WTC11 (cell line): ENCODE data around the gene NDUFC2. TPM values are rescaled to one million over a fixed set of nuclear protein-coding genes. Genes with fewer than 3 reads are reported as not detected.

ENCODE experiments used
- ATAC-seq: fragments of 200-7000 bp; cut with Tn5 transposase; 2 replicates; pipeline ENCODE4 v1.10.0; 2021; ENCODE audit warnings: mild to moderate bottlenecking, moderate library complexity
- CTCF ChIA-PET: fragments of 300-600 bp; sonication (Branson Sonifier 250); formaldehyde crosslinking; loops from one replicate; lab custom pipeline; 2021; ENCODE audit warnings: antibody characterized with exemption; lab: Charles Lee
- POLR2A ChIA-PET: fragments of 350-600 bp; sonication (Branson Sonifier 250); formaldehyde crosslinking; loops from one replicate; lab custom pipeline; 2021; ENCODE audit warnings: antibody characterized with exemption; lab: Charles Lee
- DNase-seq: peaks from one replicate; pipeline ENCODE4 v3.0.0; 2021; ENCODE audit warnings: low spot score
- H3K27ac Mint-ChIP-seq: 2 replicates; pipeline ENCODE4 v1.8.0; 2021; ENCODE audit warnings: mixed read lengths
- H3K27me3 Mint-ChIP-seq: 2 replicates; pipeline ENCODE4 v1.8.0; 2021; ENCODE audit warnings: low read depth, mild to moderate bottlenecking, moderate library complexity, mixed read lengths
- H3K36me3 Mint-ChIP-seq: 2 replicates; pipeline ENCODE4 v1.8.0; 2021; ENCODE audit warnings: mixed read lengths
- H3K4me1 Mint-ChIP-seq: 2 replicates; pipeline ENCODE4 v1.8.0; 2022; ENCODE audit warnings: mixed read lengths
- H3K4me3 Mint-ChIP-seq: 2 replicates; pipeline ENCODE4 v1.8.0; 2021; ENCODE audit warnings: mild to moderate bottlenecking, moderate library complexity, mixed read lengths
- H3K9me3 Mint-ChIP-seq: 2 replicates; pipeline ENCODE4 v1.8.0; 2021; ENCODE audit warnings: mixed read lengths
- ESRRA ChIP-seq: sonication (generic); formaldehyde crosslinking; IDR thresholded peaks from 2 replicates; pipeline ENCODE4 v1.8.1; 2022; ENCODE audit warnings: mild to moderate bottlenecking, missing genetic modification reagents, borderline replicate concordance
- JAZF1 ChIP-seq: fragments of 250-450 bp; sonication (Bioruptor Pico); IDR thresholded peaks from 2 replicates; pipeline ENCODE4 v1.9.0; 2021; ENCODE audit warnings: moderate library complexity, mild to moderate bottlenecking, inconsistent platforms
- NFATC4 ChIP-seq: fragments of 250-450 bp; sonication (Bioruptor Pico); IDR thresholded peaks from 2 replicates; pipeline ENCODE4 v1.9.0; 2021; ENCODE audit warnings: mild to moderate bottlenecking
- ZNF138 ChIP-seq: sonication (generic); formaldehyde crosslinking; conservative IDR thresholded peaks from 2 replicates; pipeline ENCODE4 v1.8.1; 2022; ENCODE audit warnings: mild to moderate bottlenecking, moderate library complexity, missing genetic modification reagents
- ZNF263 ChIP-seq: sonication (generic); formaldehyde crosslinking; IDR thresholded peaks from 2 replicates; pipeline ENCODE4 v1.8.1; 2022; ENCODE audit warnings: low read depth, mild to moderate bottlenecking, moderate library complexity, missing genetic modification reagents
- total RNA-seq: library from RNA; stranded (reverse); gene quantifications from 3 replicates; pipeline ENCODE4 v1.2.3, GENCODE V29; 2021
- TF ChIP-seq, protein P1 (sequence below): sonication (generic); formaldehyde crosslinking; IDR thresholded peaks from 2 replicates; pipeline ENCODE4 v1.8.1; 2023; ENCODE audit warnings: mild to moderate bottlenecking, missing genetic modification reagents
- TF ChIP-seq, protein P2 (sequence below): sonication (generic); formaldehyde crosslinking; IDR thresholded peaks from 2 replicates; pipeline ENCODE4 v1.8.0; 2023; ENCODE audit warnings: missing genetic modification reagents
- TF ChIP-seq, protein P3 (sequence below): fragments of 250-450 bp; sonication (Bioruptor Pico); IDR thresholded peaks from 2 replicates; pipeline ENCODE4 v1.9.0; 2021; ENCODE audit warnings: mild to moderate bottlenecking
- TF ChIP-seq, protein P4 (sequence below): sonication (generic); formaldehyde crosslinking; IDR thresholded peaks from 2 replicates; pipeline ENCODE4 v1.8.0; 2022; ENCODE audit warnings: mild to moderate bottlenecking, missing genetic modification reagents
- TF ChIP-seq, protein P5 (sequence below): fragments of 200-600 bp; IDR thresholded peaks from 2 replicates; pipeline ENCODE4 v1.8.0; 2022; ENCODE audit warnings: antibody characterized with exemption
- TF ChIP-seq, protein P6 (sequence below): sonication (generic); formaldehyde crosslinking; IDR thresholded peaks from 2 replicates; pipeline ENCODE4 v1.8.1; 2022; ENCODE audit warnings: mild to moderate bottlenecking, missing genetic modification reagents, moderate library complexity, borderline replicate concordance
- TF ChIP-seq, protein P7 (sequence below): sonication (generic); formaldehyde crosslinking; IDR thresholded peaks from 2 replicates; pipeline ENCODE4 v1.8.1; 2022; ENCODE audit warnings: low read depth, mild to moderate bottlenecking, moderate library complexity, missing genetic modification reagents, borderline replicate concordance
- TF ChIP-seq, protein P8 (sequence below): sonication (generic); formaldehyde crosslinking; IDR thresholded peaks from 2 replicates; pipeline ENCODE4 v1.8.1; 2023; ENCODE audit warnings: mild to moderate bottlenecking, moderate library complexity, missing genetic modification reagents
- TF ChIP-seq, protein P9 (sequence below): sonication (generic); formaldehyde crosslinking; IDR thresholded peaks from 2 replicates; pipeline ENCODE4 v1.8.1; 2023; ENCODE audit warnings: mild to moderate bottlenecking, missing genetic modification reagents, borderline replicate concordance

Gene NDUFC2
- total RNA-seq, 1 experiment from 2014 or later: 215 TPM

DNA sequence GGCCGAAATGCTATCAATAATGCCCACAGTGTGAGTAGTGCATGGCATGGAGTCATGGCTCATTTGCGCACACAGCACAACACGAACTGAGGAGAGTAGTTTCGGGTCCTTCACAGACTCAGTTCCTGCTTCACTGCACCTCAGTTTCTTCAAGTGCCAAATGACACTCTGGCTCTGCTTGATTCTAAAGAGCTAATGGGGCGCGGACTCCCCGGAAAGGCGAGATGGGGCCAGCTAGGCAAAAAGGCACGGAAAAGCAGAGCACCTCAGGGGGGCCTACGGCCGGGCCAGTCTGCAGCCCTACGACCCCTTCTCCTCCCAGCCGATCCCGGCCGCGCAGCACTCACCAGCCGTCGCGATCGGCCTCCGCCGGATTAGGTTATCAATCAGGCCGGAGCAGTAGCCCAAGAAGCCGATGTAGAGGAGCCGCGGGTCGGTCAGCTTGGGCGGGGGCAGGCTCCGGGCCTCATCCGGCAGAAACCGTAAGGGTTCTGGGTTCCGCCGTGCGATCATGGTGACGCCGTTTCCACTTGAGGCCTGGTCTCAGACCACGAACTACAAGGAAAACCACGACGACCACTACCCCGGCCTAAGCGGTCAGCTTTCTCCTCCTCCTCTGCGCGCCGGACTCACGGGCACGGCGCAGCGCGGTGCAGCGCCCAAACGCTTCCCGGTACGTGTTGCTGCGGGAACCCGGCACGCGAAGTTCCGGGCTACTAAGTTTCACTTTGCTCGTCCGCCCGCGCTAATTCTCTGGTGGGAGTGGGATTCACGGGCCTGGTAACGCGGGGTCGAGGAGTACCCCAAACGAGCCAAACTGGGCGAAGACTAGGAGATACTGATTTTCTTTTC lies at the start of gene NDUFC2 (continued):
- TF ChIP-seq, protein P1, sequence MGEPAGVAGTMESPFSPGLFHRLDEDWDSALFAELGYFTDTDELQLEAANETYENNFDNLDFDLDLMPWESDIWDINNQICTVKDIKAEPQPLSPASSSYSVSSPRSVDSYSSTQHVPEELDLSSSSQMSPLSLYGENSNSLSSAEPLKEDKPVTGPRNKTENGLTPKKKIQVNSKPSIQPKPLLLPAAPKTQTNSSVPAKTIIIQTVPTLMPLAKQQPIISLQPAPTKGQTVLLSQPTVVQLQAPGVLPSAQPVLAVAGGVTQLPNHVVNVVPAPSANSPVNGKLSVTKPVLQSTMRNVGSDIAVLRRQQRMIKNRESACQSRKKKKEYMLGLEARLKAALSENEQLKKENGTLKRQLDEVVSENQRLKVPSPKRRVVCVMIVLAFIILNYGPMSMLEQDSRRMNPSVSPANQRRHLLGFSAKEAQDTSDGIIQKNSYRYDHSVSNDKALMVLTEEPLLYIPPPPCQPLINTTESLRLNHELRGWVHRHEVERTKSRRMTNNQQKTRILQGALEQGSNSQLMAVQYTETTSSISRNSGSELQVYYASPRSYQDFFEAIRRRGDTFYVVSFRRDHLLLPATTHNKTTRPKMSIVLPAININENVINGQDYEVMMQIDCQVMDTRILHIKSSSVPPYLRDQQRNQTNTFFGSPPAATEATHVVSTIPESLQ: 0 out of 2 replicates have a peak, but pooled peaks have one; percentile 18
- TF ChIP-seq, protein P2, sequence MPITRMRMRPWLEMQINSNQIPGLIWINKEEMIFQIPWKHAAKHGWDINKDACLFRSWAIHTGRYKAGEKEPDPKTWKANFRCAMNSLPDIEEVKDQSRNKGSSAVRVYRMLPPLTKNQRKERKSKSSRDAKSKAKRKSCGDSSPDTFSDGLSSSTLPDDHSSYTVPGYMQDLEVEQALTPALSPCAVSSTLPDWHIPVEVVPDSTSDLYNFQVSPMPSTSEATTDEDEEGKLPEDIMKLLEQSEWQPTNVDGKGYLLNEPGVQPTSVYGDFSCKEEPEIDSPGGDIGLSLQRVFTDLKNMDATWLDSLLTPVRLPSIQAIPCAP: no peak
- TF ChIP-seq, protein P3, sequence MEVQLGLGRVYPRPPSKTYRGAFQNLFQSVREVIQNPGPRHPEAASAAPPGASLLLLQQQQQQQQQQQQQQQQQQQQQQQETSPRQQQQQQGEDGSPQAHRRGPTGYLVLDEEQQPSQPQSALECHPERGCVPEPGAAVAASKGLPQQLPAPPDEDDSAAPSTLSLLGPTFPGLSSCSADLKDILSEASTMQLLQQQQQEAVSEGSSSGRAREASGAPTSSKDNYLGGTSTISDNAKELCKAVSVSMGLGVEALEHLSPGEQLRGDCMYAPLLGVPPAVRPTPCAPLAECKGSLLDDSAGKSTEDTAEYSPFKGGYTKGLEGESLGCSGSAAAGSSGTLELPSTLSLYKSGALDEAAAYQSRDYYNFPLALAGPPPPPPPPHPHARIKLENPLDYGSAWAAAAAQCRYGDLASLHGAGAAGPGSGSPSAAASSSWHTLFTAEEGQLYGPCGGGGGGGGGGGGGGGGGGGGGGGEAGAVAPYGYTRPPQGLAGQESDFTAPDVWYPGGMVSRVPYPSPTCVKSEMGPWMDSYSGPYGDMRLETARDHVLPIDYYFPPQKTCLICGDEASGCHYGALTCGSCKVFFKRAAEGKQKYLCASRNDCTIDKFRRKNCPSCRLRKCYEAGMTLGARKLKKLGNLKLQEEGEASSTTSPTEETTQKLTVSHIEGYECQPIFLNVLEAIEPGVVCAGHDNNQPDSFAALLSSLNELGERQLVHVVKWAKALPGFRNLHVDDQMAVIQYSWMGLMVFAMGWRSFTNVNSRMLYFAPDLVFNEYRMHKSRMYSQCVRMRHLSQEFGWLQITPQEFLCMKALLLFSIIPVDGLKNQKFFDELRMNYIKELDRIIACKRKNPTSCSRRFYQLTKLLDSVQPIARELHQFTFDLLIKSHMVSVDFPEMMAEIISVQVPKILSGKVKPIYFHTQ (CRISPR knock-in tag): no peak
- TF ChIP-seq JAZF1 (CRISPR knock-in tag) (no peak), ZNF138 (CRISPR knock-in tag) (no peak), ZNF263 (no peak)
- TF ChIP-seq, protein P4, sequence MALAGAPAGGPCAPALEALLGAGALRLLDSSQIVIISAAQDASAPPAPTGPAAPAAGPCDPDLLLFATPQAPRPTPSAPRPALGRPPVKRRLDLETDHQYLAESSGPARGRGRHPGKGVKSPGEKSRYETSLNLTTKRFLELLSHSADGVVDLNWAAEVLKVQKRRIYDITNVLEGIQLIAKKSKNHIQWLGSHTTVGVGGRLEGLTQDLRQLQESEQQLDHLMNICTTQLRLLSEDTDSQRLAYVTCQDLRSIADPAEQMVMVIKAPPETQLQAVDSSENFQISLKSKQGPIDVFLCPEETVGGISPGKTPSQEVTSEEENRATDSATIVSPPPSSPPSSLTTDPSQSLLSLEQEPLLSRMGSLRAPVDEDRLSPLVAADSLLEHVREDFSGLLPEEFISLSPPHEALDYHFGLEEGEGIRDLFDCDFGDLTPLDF: no peak; the same call in 1 of the 2 replicates
- TF ChIP-seq, protein P5, sequence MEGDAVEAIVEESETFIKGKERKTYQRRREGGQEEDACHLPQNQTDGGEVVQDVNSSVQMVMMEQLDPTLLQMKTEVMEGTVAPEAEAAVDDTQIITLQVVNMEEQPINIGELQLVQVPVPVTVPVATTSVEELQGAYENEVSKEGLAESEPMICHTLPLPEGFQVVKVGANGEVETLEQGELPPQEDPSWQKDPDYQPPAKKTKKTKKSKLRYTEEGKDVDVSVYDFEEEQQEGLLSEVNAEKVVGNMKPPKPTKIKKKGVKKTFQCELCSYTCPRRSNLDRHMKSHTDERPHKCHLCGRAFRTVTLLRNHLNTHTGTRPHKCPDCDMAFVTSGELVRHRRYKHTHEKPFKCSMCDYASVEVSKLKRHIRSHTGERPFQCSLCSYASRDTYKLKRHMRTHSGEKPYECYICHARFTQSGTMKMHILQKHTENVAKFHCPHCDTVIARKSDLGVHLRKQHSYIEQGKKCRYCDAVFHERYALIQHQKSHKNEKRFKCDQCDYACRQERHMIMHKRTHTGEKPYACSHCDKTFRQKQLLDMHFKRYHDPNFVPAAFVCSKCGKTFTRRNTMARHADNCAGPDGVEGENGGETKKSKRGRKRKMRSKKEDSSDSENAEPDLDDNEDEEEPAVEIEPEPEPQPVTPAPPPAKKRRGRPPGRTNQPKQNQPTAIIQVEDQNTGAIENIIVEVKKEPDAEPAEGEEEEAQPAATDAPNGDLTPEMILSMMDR: no peak
- TF ChIP-seq, protein P6, sequence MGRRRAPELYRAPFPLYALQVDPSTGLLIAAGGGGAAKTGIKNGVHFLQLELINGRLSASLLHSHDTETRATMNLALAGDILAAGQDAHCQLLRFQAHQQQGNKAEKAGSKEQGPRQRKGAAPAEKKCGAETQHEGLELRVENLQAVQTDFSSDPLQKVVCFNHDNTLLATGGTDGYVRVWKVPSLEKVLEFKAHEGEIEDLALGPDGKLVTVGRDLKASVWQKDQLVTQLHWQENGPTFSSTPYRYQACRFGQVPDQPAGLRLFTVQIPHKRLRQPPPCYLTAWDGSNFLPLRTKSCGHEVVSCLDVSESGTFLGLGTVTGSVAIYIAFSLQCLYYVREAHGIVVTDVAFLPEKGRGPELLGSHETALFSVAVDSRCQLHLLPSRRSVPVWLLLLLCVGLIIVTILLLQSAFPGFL: peak; percentile 84; the same call in 1 of the 2 replicates
- TF ChIP-seq, protein P7, sequence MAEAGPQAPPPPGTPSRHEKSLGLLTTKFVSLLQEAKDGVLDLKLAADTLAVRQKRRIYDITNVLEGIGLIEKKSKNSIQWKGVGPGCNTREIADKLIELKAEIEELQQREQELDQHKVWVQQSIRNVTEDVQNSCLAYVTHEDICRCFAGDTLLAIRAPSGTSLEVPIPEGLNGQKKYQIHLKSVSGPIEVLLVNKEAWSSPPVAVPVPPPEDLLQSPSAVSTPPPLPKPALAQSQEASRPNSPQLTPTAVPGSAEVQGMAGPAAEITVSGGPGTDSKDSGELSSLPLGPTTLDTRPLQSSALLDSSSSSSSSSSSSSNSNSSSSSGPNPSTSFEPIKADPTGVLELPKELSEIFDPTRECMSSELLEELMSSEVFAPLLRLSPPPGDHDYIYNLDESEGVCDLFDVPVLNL: peak; percentile 64; the same call in 1 of the 2 replicates

DNA sequence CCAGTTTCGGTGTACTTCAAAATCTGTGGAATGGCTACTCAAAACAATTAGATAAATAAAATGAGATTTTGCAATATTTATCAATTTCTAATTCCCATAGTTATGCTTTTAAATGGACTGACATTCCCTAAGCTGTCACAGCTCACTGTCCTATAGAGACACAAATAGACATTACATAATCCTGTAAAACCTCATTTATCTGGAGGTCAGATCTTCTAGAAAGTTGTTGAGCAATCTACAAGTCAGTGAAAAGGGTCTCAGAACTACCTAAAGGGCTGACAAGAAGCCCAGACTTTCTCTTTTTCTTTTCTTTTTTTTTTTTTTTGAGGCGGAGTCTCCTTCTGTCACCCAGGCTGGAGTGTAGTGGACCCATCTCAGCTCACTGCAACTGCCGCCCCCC lies 47.7 kb upstream of the NDUFC2 start:
- no peak for ATAC-seq
- H3K9me3 Mint-ChIP-seq: no peaks in the 10 kb centered on the region
- no peak overlapping the region for H3K27ac Mint-ChIP-seq
- H3K4me3 Mint-ChIP-seq: no peak overlapping the region
- peaks cover 15% of the 10 kb centered on the region for H3K36me3 Mint-ChIP-seq
- no peaks in the 10 kb centered on the region for H3K27me3 Mint-ChIP-seq
- ChIA-PET POLR2A (no interaction called here), CTCF (no interaction called here)
- H3K4me1 Mint-ChIP-seq: no peaks in the 10 kb centered on the region; the same call in 1 of the 2 replicates
- no peak for DNase-seq
- TF ChIP-seq ZNF138 (CRISPR knock-in tag): no peak
- no peak for TF ChIP-seq ESRRA (CRISPR knock-in tag)
- TF ChIP-seq NFATC4 (CRISPR knock-in tag): no peak
- TF ChIP-seq, protein P8, sequence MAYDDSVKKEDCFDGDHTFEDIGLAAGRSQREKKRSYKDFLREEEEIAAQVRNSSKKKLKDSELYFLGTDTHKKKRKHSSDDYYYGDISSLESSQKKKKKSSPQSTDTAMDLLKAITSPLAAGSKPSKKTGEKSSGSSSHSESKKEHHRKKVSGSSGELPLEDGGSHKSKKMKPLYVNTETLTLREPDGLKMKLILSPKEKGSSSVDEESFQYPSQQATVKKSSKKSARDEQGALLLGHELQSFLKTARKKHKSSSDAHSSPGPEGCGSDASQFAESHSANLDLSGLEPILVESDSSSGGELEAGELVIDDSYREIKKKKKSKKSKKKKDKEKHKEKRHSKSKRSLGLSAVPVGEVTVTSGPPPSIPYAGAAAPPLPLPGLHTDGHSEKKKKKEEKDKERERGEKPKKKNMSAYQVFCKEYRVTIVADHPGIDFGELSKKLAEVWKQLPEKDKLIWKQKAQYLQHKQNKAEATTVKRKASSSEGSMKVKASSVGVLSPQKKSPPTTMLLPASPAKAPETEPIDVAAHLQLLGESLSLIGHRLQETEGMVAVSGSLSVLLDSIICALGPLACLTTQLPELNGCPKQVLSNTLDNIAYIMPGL (CRISPR knock-in tag): no peak
- TF ChIP-seq, protein P9, sequence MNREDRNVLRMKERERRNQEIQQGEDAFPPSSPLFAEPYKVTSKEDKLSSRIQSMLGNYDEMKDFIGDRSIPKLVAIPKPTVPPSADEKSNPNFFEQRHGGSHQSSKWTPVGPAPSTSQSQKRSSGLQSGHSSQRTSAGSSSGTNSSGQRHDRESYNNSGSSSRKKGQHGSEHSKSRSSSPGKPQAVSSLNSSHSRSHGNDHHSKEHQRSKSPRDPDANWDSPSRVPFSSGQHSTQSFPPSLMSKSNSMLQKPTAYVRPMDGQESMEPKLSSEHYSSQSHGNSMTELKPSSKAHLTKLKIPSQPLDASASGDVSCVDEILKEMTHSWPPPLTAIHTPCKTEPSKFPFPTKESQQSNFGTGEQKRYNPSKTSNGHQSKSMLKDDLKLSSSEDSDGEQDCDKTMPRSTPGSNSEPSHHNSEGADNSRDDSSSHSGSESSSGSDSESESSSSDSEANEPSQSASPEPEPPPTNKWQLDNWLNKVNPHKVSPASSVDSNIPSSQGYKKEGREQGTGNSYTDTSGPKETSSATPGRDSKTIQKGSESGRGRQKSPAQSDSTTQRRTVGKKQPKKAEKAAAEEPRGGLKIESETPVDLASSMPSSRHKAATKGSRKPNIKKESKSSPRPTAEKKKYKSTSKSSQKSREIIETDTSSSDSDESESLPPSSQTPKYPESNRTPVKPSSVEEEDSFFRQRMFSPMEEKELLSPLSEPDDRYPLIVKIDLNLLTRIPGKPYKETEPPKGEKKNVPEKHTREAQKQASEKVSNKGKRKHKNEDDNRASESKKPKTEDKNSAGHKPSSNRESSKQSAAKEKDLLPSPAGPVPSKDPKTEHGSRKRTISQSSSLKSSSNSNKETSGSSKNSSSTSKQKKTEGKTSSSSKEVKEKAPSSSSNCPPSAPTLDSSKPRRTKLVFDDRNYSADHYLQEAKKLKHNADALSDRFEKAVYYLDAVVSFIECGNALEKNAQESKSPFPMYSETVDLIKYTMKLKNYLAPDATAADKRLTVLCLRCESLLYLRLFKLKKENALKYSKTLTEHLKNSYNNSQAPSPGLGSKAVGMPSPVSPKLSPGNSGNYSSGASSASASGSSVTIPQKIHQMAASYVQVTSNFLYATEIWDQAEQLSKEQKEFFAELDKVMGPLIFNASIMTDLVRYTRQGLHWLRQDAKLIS (CRISPR knock-in tag): no peak
